Measurements from ENCODE around the gene TINAGL1.

The TINAGL1 gene

GRCh38 chr1:31568895-31569595 is 7.3 kb upstream of the TINAGL1 start:
- DNase-seq: no peak

GRCh38 chr1:31569596-31570173 is 6.6 kb upstream of the TINAGL1 start:
- no peak for DNase-seq

GRCh38 chr1:31570228-31570627 is 6.1 kb upstream of the TINAGL1 start:
- DNase-seq: no peak

- no peak for DNase-seq
These were observed 5.4 kb upstream of the TINAGL1 start for GRCh38 chr1:31570906-31571305.

- no peak for DNase-seq
These were observed 4.7 kb upstream of the TINAGL1 start for GRCh38 chr1:31571340-31572295.

GRCh38 chr1:31572323-31573104 is 3.8 kb upstream of the TINAGL1 start:
- DNase-seq: no peak

GRCh38 chr1:31573261-31573660 is 3.1 kb upstream of the TINAGL1 start:
- no peak for DNase-seq

- no peak for DNase-seq
These were observed 1.5 kb upstream of the TINAGL1 start for GRCh38 chr1:31574749-31575368.

GRCh38 chr1:31575369-31576140 is 760 bp upstream of the TINAGL1 start:
- DNase-seq: no peak

- no peak for DNase-seq
These were observed 584 bp downstream of the TINAGL1 start for GRCh38 chr1:31576743-31577455.

GRCh38 chr1:31577515-31578192 is 1.3 kb downstream of the TINAGL1 start:
- no peak for DNase-seq

- DNase-seq: no peak
These were observed 3.1 kb downstream of the TINAGL1 start for GRCh38 chr1:31579374-31579773.

GRCh38 chr1:31580513-31580870 is 4.2 kb downstream of the TINAGL1 start:
- no peak for DNase-seq

- no peak for DNase-seq
These were observed 4.7 kb downstream of the TINAGL1 start for GRCh38 chr1:31580891-31581603.

GRCh38 chr1:31581821-31582810 is 5.8 kb downstream of the TINAGL1 start:
- no peak for DNase-seq

GRCh38 chr1:31583082-31583994 is 7.0 kb downstream of the TINAGL1 start:
- no peak for DNase-seq
